Measurements from ENCODE around the gene SMAD6. TPM values are rescaled to one million over a fixed set of nuclear protein-coding genes. Genes with fewer than 3 reads are reported as not detected.

SMAD6 gene
- total RNA-seq, 4 donors from 2014 or later = 2.9 to 7.0 (median 6.9) TPM

DNA sequence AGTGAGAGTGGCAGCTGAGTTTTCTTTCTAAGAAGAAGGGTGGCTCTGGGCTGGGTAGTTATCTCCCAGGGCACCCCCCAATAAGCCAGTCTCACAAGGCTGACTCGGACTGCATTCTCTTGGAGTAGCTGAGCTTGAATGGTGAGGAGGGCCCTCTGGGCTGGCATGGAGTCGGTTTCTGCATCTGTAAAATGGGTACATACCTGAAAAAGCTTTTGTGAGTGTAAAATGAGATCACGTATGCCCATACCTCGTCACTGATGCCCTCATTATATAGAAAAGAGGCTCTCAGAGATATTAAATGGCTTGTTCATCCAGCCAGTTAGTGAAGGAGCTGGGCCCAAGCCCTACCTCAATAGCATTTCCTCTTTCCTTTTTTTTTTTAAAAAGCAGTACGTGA is 41.2 kb downstream of the SMAD6 start:
- Histone ChIP-seq H3K4me3 (no peak overlapping the region), H3K4me1 (peaks cover 30% of the 10 kb centered on the region), H3K9me3 (no peaks in the 10 kb centered on the region), H3K27me3 (no peaks in the 10 kb centered on the region), H3K27ac (no peak overlapping the region), H3K36me3 (no peaks in the 10 kb centered on the region)
- DNase-seq (ENCODE audit: low spot score in 2 of 2) = no peak
- 89% methylated on average over 5 of the region's 5 CpGs for WGBS
- TF ChIP-seq POLR2A (IDR thresholded peaks at IDR 0.05) (no peak), POLR2AphosphoS5 (IDR thresholded peaks at IDR 0.05) (no peak), EP300 (IDR thresholded peaks at IDR 0.05) (no peak)
- TF ChIP-seq, protein P1, sequence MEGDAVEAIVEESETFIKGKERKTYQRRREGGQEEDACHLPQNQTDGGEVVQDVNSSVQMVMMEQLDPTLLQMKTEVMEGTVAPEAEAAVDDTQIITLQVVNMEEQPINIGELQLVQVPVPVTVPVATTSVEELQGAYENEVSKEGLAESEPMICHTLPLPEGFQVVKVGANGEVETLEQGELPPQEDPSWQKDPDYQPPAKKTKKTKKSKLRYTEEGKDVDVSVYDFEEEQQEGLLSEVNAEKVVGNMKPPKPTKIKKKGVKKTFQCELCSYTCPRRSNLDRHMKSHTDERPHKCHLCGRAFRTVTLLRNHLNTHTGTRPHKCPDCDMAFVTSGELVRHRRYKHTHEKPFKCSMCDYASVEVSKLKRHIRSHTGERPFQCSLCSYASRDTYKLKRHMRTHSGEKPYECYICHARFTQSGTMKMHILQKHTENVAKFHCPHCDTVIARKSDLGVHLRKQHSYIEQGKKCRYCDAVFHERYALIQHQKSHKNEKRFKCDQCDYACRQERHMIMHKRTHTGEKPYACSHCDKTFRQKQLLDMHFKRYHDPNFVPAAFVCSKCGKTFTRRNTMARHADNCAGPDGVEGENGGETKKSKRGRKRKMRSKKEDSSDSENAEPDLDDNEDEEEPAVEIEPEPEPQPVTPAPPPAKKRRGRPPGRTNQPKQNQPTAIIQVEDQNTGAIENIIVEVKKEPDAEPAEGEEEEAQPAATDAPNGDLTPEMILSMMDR (IDR thresholded peaks at IDR 0.05) = no peak

DNA sequence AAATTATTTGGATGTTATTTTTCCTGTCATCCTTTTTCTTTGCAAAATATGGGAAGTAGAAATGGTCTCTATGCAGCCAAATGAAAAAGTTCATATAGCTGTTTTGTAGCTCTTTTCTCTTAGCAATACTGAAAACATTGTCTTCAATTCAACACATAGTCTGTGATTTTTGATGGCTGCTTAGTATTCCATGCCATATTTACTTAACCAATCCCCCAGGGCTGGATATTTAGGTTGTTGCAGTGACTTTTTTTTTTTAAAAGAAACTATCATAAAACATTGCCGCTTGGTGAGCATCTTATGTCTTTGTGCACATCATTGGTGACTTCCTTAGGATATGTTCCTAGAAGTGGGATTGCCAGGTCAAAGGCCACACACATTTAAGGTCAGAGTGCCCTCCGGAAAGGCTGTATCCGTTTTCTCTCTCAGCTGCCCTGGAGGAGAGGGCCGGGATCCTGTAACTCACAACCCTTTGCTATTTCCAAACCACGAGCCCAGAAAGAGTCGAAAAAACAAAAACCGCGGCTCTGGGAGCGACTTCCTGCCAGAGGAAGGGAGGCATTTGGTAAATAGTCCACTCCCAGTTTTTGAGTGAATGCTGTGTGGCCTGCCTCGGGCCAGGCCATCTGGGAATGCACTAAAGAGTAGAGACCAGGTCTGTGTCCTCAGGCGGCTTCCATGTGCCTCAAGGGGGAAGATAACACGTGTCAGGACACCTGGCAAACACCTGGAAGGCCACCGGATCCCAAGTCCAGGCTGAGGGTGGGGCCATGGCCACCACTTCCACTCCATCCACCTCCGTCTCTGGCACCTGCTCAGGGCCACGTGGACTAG is 41.9 kb downstream of the SMAD6 start:
- Histone ChIP-seq H3K9me3 (no peaks in the 10 kb centered on the region), H3K27me3 (no peaks in the 10 kb centered on the region), H3K27ac (peak overlapping the region; percentile 41), H3K4me3 (no peak overlapping the region), H3K4me1 (peaks cover 36% of the 10 kb centered on the region), H3K36me3 (no peaks in the 10 kb centered on the region)
- no peak for DNase-seq (ENCODE audit: low spot score in 2 of 2)
- WGBS = 53% methylated on average over 15 of the region's 15 CpGs
- TF ChIP-seq POLR2A (IDR thresholded peaks at IDR 0.05) = no peak

DNA sequence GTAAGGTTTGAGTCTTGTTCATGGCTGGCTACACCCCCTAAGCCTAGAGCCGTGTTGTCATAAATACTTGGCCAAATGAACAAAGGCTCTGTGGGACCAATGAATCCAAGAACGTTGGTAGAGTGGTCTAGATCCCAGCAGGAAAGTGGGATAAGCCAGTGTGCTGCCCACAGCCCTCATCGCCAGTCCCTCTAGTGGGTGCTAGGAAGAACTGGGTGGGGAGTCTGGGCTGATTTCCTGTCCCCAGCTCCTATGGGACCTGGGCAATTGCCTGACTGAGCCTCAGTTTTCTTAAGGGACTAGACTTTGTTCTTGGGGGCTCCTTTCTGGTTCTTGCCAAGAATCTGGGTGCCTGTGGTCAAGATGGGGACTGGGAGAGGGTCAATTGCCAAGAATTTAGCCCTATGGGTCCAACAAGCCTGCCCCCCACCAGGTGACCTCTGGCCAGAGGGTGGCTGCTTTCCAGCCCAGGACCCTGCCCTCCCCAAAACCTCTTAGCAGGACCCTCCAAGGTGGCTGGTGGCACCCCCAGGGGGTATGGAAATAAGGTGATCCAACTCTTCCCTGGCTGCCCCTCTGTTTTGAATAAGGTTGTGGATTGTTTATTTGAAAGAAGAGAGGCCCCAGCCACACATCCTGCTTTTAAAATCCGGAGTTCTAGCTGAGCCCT is 42.7 kb downstream of the SMAD6 start:
- Histone ChIP-seq H3K4me3 (no peak overlapping the region), H3K27me3 (no peaks in the 10 kb centered on the region), H3K4me1 (peaks cover 36% of the 10 kb centered on the region), H3K36me3 (no peaks in the 10 kb centered on the region), H3K9me3 (no peaks in the 10 kb centered on the region), H3K27ac (peak overlapping the region; percentile 41)
- DNase-seq (ENCODE audit: low spot score in 2 of 2) = no peak
- 72% methylated on average over 3 of the region's 4 CpGs for WGBS
- no peak for TF ChIP-seq EP300 (IDR thresholded peaks at IDR 0.05)
- no peak for TF ChIP-seq POLR2A (IDR thresholded peaks at IDR 0.05)
- no peak for TF ChIP-seq POLR2AphosphoS5 (IDR thresholded peaks at IDR 0.05)
- TF ChIP-seq, protein P1 (IDR thresholded peaks at IDR 0.05) = no peak

DNA sequence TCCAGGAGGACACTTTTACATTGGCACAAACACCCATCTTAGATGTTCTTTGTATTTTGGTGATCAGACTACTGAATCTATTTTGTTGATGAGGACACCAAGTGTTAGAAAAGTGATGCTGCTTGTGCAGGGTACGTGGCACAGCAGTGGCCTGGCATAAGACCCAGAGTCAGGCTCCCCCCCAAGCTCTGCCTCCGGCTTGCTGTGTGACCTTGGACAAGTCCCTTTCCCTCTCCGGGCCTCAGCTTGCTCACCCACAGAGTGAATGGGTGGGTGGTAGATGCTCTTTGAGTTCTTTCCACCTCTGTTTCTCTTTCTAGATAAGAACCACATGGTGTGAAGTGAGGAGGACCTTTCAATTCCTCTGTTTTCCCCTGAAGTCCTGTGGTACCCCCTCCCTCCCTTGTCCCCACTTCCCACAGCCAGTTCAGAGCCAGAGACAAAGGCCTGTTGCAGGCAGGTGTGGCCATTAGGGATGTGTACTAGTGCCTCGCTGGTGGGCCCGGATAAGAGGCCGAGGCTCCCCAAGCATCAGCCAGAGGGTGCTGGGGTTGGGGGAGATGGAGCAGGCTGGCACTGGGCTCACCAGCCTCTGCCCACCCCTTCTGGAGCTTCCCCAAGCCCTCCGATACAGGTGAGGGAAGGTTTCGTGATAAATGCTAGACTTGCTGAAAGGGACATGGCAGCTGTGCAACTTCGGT is 43.6 kb downstream of the SMAD6 start:
- TF ChIP-seq POLR2AphosphoS5 (IDR thresholded peaks at IDR 0.05) = no peak
- TF ChIP-seq EP300 (IDR thresholded peaks at IDR 0.05) = no peak
- TF ChIP-seq, protein P1 (IDR thresholded peaks at IDR 0.05) = no peak
- no peak for TF ChIP-seq POLR2A (IDR thresholded peaks at IDR 0.05)
- Histone ChIP-seq H3K27me3 (no peaks in the 10 kb centered on the region), H3K36me3 (no peaks in the 10 kb centered on the region), H3K4me3 (no peak overlapping the region), H3K4me1 (peaks cover 39% of the 10 kb centered on the region), H3K27ac (no peak overlapping the region), H3K9me3 (no peaks in the 10 kb centered on the region)
- WGBS = 81% methylated on average over 5 of the region's 9 CpGs
- DNase-seq (ENCODE audit: low spot score in 2 of 2) = no peak

DNA sequence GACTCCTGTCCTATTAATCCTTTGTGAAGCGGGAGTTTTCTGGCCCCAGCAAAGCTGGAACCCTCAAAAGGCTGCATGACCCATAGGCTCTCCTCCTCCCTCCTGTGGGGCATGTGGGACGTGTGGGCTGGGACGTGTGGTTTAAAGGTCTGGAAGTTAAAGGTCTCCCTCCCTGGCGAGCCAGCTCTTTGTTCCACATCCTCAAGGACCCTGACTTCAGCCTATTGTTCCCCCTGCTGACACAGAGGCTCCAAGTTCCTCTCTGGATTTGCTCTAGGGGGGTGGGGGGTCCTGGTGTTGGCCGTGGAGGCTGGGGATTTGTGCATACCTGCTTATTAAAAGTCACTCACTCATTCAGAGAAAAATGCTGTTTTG is 44.2 kb downstream of the SMAD6 start:
- H3K4me3 ChIP-seq = no peak overlapping the region
- no peak overlapping the region for H3K27ac ChIP-seq
- TF ChIP-seq EP300 (IDR thresholded peaks at IDR 0.05) = no peak
- TF ChIP-seq, protein P1 (IDR thresholded peaks at IDR 0.05) = no peak
- WGBS = 55% methylated on average over 5 of the region's 5 CpGs
- no peaks in the 10 kb centered on the region for H3K9me3 ChIP-seq
- no peaks in the 10 kb centered on the region for H3K36me3 ChIP-seq
- no peak for DNase-seq (ENCODE audit: low spot score in 2 of 2)
- no peaks in the 10 kb centered on the region for H3K27me3 ChIP-seq
- H3K4me1 ChIP-seq = peaks cover 36% of the 10 kb centered on the region
